Lung (tissue), 12 donors: ENCODE measurements around the gene F2RL3. TPM values are rescaled to one million over a fixed set of nuclear protein-coding genes. Genes with fewer than 3 reads are reported as not detected.

ENCODE experiments used
- ATAC-seq: fragments of 200-7000 bp; cut with Tn5 transposase; one replicate; pipeline ENCODE4 v1.9.1; 2020; ENCODE audit warnings: moderate number of reproducible peaks; ENCODE audit not compliant: insufficient read depth, low FRiP score
- DNase-seq, 3 donors: peaks; one replicate each; pipeline ENCODE4 v3.0.0-alpha.2; 2013 to 2017
- H3K27ac ChIP-seq, 2 donors: one replicate each; pipeline ENCODE4 v1.5.1; 2013; ENCODE audit warnings: mild to moderate bottlenecking in 2 of 2, moderate library complexity in 2 of 2, control low read depth in 1 of 2, inconsistent platforms in 1 of 2, low read depth in 1 of 2, low read length in 1 of 2
- H3K27me3 ChIP-seq, 3 donors: one replicate each; pipeline ENCODE4 v1.5.1; 2013; ENCODE audit warnings: low read length in 2 of 3; ENCODE audit not compliant: control insufficient read depth in 3 of 3, insufficient read depth in 3 of 3
- H3K36me3 ChIP-seq, 4 donors: one replicate each; pipeline ENCODE4 v1.5.1; 2013; ENCODE audit warnings: low read length in 4 of 4, mild to moderate bottlenecking in 1 of 4, moderate library complexity in 1 of 4; ENCODE audit not compliant: control insufficient read depth in 4 of 4, insufficient read depth in 4 of 4
- H3K4me1 ChIP-seq, 5 donors: one replicate each; pipeline ENCODE4 v1.5.1; 2013; ENCODE audit warnings: low read length in 5 of 5, mild to moderate bottlenecking in 2 of 5, moderate library complexity in 1 of 5; ENCODE audit not compliant: control insufficient read depth in 5 of 5, insufficient read depth in 5 of 5
- H3K4me3 ChIP-seq: one replicate; pipeline ENCODE4 v1.5.1; 2013; ENCODE audit warnings: mild to moderate bottlenecking, control low read depth, moderate library complexity
- H3K9ac ChIP-seq, 2 donors: one replicate each; pipeline ENCODE4 v1.5.1; 2013; ENCODE audit warnings: low read length in 2 of 2, control low read depth in 1 of 2; ENCODE audit not compliant: insufficient read depth in 1 of 2
- H3K9me3 ChIP-seq, 4 donors: one replicate each; pipeline ENCODE4 v1.5.1; 2013; ENCODE audit warnings: low read length in 3 of 4, mild to moderate bottlenecking in 1 of 4, moderate library complexity in 1 of 4; ENCODE audit not compliant: control insufficient read depth in 4 of 4, insufficient read depth in 3 of 4
- CTCF ChIP-seq: IDR thresholded peaks from 2 replicates; pipeline ENCODE4 v1.5.1; 2012; ENCODE audit warnings: mild to moderate bottlenecking; ENCODE audit errors: control extremely low read depth, extremely low read depth
- WGBS, 2 donors: extraction: QIAGEN DNeasy Blood & Tissue Kit; methylation state at CpG; one replicate each; pipeline ENCODE4 v1.1.7; 2013; 5-methylcytosine and 5-hydroxymethylcytosine counted together
- polyA plus RNA-seq, 2 donors: library from polyadenylated mRNA; stranded (reverse); fragments of 200-250 nt; gene quantifications; one replicate each; pipeline ENCODE4 v1.2.1, GENCODE V29; 2013
- total RNA-seq, 2 donors: library from RNA; depleted of rRNA in 1 of 2; stranded (reverse); fragments of >200 nt in 1 of 2; gene quantifications; one replicate each; pipeline ENCODE4 v1.2.1, GENCODE V29; 2014 to 2021
- donor health status: control.
- donor health status: control.
- donor health status: Bipolar disorder and iron deficiency.
- donor health status: healthy.
- donor health status: DM: yes; HTN: yes; CAD: no.

The F2RL3 gene
- total and polyA plus RNA-seq, 4 donors = 5.8 to 76.8 (median 53.0) TPM

- Histone ChIP-seq H3K4me3 (no peak overlapping the region), H3K27ac (no peak overlapping the region), H3K4me1 (no peaks in the 10 kb centered on the region), H3K27me3 (no peaks in the 10 kb centered on the region), H3K9me3 (peaks cover 0 to 11% (median 5%) of the 10 kb centered on the region in 4 donors), H3K36me3 (peaks cover 0 to 33% (median 18%) of the 10 kb centered on the region in 4 donors), H3K9ac (no peak overlapping the region)
- TF ChIP-seq CTCF = no peak
- WGBS, 2 donors = 96 to 97% methylated on average over 13 of the region's 13 CpGs
- ATAC-seq = no peak
- DNase-seq = no peak
Observed at GRCh38 chr19:16922949-16923348, 34.1 kb downstream of the F2RL3 start.

DNA sequence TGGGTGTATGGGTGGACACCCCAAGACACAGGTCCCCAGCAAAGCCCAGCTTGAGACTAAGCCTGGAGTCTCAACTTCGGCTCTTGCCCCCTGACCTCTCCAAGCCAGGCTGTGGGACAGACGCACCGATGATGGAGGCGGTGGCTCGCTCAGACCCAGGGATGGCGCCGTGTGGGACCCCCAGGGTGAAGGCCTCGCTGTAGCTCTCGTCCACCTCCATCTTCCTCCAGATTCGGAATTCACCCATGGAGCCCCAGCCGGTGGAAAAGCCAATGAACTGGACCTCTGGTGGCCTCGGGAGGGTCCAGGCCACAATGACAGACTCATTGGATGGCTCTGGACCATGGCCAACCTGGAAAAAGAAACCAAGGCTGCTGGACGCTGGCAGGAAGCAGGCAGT, 39.1 kb downstream of the F2RL3 start:
- no peak for ATAC-seq

GRCh38 chr19:16928351-16928750, 39.6 kb downstream of the F2RL3 start:
- ATAC-seq (no peak), DNase-seq (no peak)
- Histone ChIP-seq H3K9ac (no peak overlapping the region), H3K27me3 (no peaks in the 10 kb centered on the region), H3K4me1 (no peaks in the 10 kb centered on the region), H3K9me3 (peaks cover 0 to 10% (median 4%) of the 10 kb centered on the region in 4 donors), H3K4me3 (no peak overlapping the region), H3K27ac (no peak overlapping the region), H3K36me3 (peaks cover 0 to 26% (median 9%) of the 10 kb centered on the region in 4 donors)
- 97 to 100% methylated on average over 2 of the region's 2 CpGs for WGBS, 2 donors
- no peak for TF ChIP-seq CTCF

More for the DNA sequence above, 39.1 kb downstream of the F2RL3 start:
- peaks cover 0 to 26% (median 11%) of the 10 kb centered on the region in 4 donors for H3K36me3 ChIP-seq
- H3K4me1 ChIP-seq = no peaks in the 10 kb centered on the region
- H3K9ac ChIP-seq = no peak overlapping the region
- H3K27ac ChIP-seq = no peak overlapping the region
- no peak for DNase-seq
- H3K9me3 ChIP-seq = peaks cover 0 to 10% (median 4%) of the 10 kb centered on the region in 4 donors
- H3K27me3 ChIP-seq = no peaks in the 10 kb centered on the region
- no peak overlapping the region for H3K4me3 ChIP-seq
- 93 to 96% methylated on average over 13 of the region's 13 CpGs for WGBS, 2 donors
- no peak for TF ChIP-seq CTCF

DNA sequence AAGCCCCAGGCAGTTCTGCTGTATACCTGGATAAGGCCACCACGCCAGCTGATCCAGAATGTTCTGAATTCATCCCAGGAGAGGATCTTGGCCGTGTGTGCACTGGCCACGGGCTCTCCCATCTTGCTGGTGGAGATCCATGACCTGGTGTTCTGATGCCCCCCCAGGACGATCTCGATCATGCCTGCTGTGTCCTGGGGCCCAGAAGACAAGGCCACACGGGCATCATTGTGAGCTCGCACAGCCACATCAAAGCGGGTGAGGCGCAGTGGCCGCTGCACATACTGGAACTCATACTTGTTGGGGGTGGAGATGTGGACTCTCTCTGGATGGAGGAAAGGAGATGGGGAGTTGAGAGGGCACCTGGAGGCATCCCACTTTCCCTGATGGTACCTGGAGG, 40.1 kb downstream of the F2RL3 start:
- ATAC-seq = no peak
- no peak overlapping the region for H3K27ac ChIP-seq
- no peak for TF ChIP-seq CTCF
- DNase-seq = no peak
- 97 to 98% methylated on average over 10 of the region's 10 CpGs for WGBS, 2 donors
- peaks cover 0 to 26% (median 9%) of the 10 kb centered on the region in 4 donors for H3K36me3 ChIP-seq
- no peaks in the 10 kb centered on the region for H3K27me3 ChIP-seq
- no peaks in the 10 kb centered on the region for H3K4me1 ChIP-seq
- H3K4me3 ChIP-seq = no peak overlapping the region
- no peak overlapping the region for H3K9ac ChIP-seq
- H3K9me3 ChIP-seq = peaks cover 0 to 10% (median 4%) of the 10 kb centered on the region in 4 donors
